H1 (cell line): ENCODE results near the gene VEGFC. TPM values are rescaled to one million over a fixed set of nuclear protein-coding genes. Genes with fewer than 3 reads are reported as not detected.

Source experiments
- BCL11A ChIP-seq, 2 experiments: IDR thresholded peaks; one replicate each; pipeline ENCODE4 v1.6.1; 2011; ENCODE audit warnings: low read depth in 2 of 2, low read length in 2 of 2, mild to moderate bottlenecking in 2 of 2
- polyA plus RNA-seq, 7 experiments: library from polyadenylated mRNA; depleted of rRNA in 3 of 7; stranded (reverse) in 5 of 7; unstranded in 2 of 7; fragments of >200 nt in 5 of 7; fragments of 200-250 nt in 2 of 7; gene quantifications; 1 replicate in 5 of 7; 2 replicates in 1 of 7; 4 replicates in 1 of 7; pipeline versions ENCODE4 v1.2.1 to v1.2.3, GENCODE V29; 2011 to 2013; ENCODE audit warnings: missing spikeins in 2 of 7, mixed read lengths in 2 of 7
- total RNA-seq: library from RNA; stranded (reverse); fragmentation: NEBNext Ultra II Directional; extraction: Animal tissue kit (Norgen Biotek cat#: 25700); gene quantifications from 2 replicates; pipeline ENCODE4 v1.2.1, GENCODE V29; 2021

VEGFC gene
- total and polyA plus RNA-seq, 2 of the 8 experiments (the other 6 are each of a cell fraction or from before 2014, with no cell fraction given), result 0.53 to 1.4 TPM

DNA sequence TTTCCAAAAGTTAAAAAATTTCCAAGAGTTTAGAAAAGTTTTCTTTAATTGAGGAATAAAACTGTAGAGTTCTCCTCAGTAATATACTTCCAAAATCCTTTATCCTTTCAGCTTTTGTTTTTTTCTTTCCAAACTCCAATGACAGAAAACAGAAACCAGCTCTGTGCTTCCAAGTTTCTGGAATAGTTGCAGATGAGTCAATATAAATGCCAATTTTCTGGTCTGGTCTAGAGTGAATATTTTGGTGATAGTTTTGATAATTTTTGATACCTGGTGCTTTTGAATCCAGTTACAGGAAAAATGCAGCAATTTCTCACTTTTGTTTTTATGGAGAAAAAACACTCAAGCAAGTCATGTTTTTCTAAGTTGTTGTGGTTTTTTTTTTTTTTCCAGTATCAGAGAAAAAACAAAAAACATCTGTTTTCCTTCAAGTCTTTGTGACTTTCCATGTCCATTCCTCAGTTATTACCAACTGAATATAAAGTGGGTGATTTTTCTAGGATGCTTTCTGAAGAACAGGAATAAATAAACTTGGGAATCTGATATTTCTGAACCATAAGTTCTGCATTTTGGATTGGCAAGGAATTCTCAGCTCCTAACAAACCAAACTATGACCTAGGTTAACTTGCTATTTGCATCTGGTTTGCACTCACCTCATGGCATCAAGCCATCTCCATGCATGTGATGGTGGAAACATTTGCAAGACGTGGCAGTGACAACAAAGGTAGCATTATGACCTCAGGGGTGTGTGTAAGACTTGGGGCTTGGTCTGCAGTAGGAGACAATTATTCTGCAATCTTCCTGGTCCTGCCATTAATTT, 139.1 kb downstream of the VEGFC start (continued):
- TF ChIP-seq BCL11A (IDR thresholded peaks at IDR 0.05; ENCODE audit: low read depth in 2 of 2, low read length in 2 of 2), result no peak
- TF ChIP-seq, all 59 proteins: peak for 0
